Suprapubic skin (tissue), 3 donors: Measurements from ENCODE around the gene CFAP45.

Source experiments
- CTCF ChIP-seq, 2 donors: fragments of 200-600 bp in 1 of 2; fragments of 450-650 bp in 1 of 2; sonication (generic) in 1 of 2; IDR thresholded peaks; one replicate each; pipeline ENCODE4 v1.5.1; 2016 to 2019; ENCODE audit warnings: antibody characterized with exemption in 2 of 2, mild to moderate bottlenecking in 1 of 2, moderate library complexity in 1 of 2
- EP300 ChIP-seq: sonication (generic); formaldehyde crosslinking; IDR thresholded peaks from one replicate; pipeline ENCODE4 v1.6.1; 2017; ENCODE audit warnings: antibody characterized with exemption
- POLR2A ChIP-seq, 2 donors: fragments of 450-650 bp; IDR thresholded peaks; one replicate each; pipeline ENCODE4 v1.6.1; 2017; ENCODE audit warnings: antibody characterized with exemption in 2 of 2, mild to moderate bottlenecking in 2 of 2, moderate library complexity in 2 of 2

DNA sequence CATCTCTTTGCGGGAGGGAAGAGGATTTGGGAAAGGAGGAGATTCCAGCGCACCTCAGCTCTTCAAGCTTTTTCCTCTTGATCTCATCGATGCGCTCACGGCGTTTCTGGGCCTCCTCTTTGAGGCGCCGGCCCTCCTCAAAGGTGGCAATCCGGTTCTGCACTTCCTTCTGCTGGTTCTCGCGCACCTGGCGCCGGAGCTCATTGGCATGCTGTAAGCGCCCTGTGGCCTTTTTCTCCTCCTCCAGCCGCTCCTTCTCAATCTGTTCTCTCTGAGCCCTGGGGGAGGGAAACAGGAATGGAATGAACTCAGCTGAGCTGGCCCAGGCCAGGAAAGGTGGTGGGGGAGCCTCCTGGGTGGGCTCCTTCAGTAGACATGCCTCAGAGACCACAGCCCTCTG is 27.1 kb downstream of the CFAP45 start:
- TF ChIP-seq CTCF (IDR thresholded peaks at IDR 0.05) (no peak), POLR2A (IDR thresholded peaks at IDR 0.05) (no peak), EP300 (no peak)
